Rectal smooth muscle tissue (tissue), 1 donor: ENCODE measurements around the gene ETV6.

ENCODE experiments used
- H3K27ac ChIP-seq: one replicate; pipeline ENCODE4 v1.7.0; 2013; ENCODE audit warnings: low read depth, low read length, inconsistent platforms
- H3K27me3 ChIP-seq: one replicate; pipeline ENCODE4 v1.7.0; 2013; ENCODE audit warnings: low read length; ENCODE audit not compliant: control insufficient read depth, insufficient read depth
- H3K36me3 ChIP-seq: one replicate; pipeline ENCODE4 v1.7.0; 2013; ENCODE audit warnings: low read length; ENCODE audit not compliant: control insufficient read depth, insufficient read depth
- H3K4me1 ChIP-seq: one replicate; pipeline ENCODE4 v1.7.0; 2013; ENCODE audit warnings: low read length; ENCODE audit not compliant: control insufficient read depth, insufficient read depth
- H3K4me3 ChIP-seq: one replicate; pipeline ENCODE4 v1.7.0; 2013; ENCODE audit warnings: low read length
- H3K9ac ChIP-seq: one replicate; pipeline ENCODE4 v1.7.0; 2013; ENCODE audit warnings: low read length

ETV6 gene

DNA sequence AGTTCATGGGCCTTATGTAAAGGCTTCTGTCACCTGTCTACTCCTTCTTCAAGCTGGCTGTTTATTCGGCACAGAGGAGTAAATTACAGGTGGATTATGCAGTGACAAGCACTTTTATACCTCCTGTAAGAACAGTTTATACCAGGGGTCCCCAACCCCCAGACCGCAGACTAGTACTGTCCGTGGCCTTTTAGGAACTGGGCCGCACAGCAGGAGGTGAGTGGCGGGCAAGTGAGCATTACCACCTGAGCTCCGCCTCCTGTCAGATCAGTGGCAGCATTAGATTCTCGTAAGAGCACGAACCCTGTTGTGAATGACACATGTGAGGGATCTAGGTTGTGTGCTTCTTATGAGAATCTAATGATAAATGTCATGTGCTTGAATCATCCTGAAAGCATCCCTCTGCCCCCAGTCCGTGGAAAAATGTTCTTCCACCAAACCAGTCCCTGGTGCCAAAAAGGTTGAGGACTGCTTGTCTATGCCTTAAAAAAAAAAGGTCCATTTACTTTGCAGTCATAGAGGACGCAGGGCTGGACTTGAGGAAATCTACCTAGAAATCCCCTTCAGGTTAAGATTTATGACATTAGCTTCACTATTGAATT, 78.8 kb downstream of the ETV6 start:
- Histone ChIP-seq H3K27ac (no peak overlapping the region), H3K36me3 (no peaks in the 10 kb centered on the region), H3K9ac (no peak overlapping the region), H3K4me1 (peaks cover 20% of the 10 kb centered on the region), H3K27me3 (no peaks in the 10 kb centered on the region), H3K4me3 (no peak overlapping the region)

DNA sequence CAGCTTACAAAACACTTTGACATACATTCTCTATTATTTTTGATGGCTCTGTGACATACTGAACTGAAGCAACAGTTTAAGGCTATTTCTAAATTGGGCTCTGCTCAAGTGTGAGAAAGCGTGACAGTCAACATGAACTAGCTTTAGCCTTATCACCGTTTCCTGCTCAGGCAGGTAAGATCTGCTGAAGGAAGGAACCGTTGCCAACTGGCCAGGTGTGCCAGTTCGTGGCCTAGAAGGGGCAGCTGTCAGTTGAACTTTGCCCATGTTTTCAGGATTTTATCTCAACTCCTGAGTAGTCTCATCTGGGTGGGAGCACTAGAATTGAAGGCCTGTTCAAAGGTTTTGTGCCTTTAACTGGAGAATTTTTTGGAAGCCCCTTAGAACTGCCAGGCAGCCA, 79.5 kb downstream of the ETV6 start:
- Histone ChIP-seq H3K9ac (no peak overlapping the region), H3K4me1 (peaks cover 18% of the 10 kb centered on the region), H3K4me3 (no peak overlapping the region), H3K27me3 (no peaks in the 10 kb centered on the region), H3K27ac (no peak overlapping the region), H3K36me3 (no peaks in the 10 kb centered on the region)

DNA sequence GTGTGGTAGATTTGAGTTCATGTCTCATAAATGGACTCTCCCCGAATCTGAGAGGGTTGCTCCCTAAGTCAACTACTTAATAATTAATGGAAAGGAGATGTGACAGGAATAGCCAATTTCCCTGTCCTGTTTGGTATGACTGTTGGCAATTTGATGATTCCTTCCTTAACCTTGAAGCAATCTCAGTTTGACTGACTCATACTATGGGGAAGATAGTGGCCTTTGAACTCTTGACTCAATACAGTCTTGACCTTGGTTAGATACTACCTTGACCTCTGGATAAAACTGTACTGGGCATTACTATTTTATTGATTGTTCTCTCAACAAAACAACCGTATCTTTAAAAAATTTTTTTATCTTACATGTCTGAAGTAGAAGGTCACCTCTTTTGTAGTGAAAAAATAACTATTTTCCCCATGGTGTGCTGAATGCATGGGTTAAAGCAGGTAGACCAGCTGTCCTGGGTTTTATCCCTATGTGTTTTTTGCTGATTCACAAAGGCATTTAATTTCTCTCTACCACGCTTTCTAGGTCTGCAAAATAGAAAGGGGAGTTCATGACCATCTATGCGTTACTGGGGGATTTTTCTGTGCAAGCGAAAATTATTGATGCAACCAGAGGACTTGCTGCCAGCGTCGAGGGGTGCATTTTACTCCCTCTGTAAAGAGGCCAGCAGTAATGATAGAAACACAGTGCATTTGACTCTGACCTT, 80.1 kb downstream of the ETV6 start:
- H3K27ac ChIP-seq: no peak overlapping the region
- peaks cover 12% of the 10 kb centered on the region for H3K4me1 ChIP-seq

DNA sequence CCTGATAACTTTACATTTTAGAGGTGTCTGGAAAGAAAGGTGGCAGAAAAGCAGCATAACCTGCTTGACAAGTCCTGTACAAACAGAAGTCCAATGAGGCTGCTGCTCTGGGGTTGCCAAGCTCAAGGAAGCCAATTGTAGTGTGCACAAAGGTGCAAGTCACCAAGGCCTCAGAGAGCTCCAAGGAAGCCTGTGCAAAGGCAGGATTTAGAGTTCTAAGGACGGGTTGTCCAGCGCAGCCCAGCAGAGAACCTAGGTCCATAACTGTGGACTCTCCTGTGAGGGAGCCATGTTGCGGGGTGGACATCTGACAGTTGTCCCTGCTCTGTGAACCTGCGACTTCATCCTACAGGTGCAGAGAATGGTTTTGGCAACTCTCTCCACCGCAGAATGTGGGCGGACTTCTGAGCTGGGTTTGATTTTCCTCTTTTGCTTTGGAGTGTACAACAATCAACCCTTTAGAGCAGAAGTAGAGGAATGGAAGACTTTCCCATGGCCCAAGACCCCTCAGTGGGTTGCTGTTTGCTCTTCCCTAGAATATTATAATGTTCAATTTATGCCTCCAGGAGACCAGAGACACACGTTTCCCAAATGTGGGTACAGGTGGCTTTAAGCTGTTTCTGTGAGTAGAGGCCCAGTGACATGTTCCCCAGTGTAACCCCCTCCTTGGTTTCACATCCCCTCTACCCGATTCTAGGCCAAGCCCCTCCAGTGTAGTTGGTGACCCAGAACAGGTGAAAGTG, 81.0 kb downstream of the ETV6 start:
- peaks cover 9% of the 10 kb centered on the region for H3K4me1 ChIP-seq
- no peaks in the 10 kb centered on the region for H3K27me3 ChIP-seq
- H3K27ac ChIP-seq: no peak overlapping the region
- H3K9ac ChIP-seq: no peak overlapping the region
- no peak overlapping the region for H3K4me3 ChIP-seq
- H3K36me3 ChIP-seq: no peaks in the 10 kb centered on the region

More for the DNA sequence above, 80.1 kb downstream of the ETV6 start:
- no peaks in the 10 kb centered on the region for H3K36me3 ChIP-seq
- H3K9ac ChIP-seq: no peak overlapping the region
- H3K4me3 ChIP-seq: no peak overlapping the region
- H3K27me3 ChIP-seq: no peaks in the 10 kb centered on the region

DNA sequence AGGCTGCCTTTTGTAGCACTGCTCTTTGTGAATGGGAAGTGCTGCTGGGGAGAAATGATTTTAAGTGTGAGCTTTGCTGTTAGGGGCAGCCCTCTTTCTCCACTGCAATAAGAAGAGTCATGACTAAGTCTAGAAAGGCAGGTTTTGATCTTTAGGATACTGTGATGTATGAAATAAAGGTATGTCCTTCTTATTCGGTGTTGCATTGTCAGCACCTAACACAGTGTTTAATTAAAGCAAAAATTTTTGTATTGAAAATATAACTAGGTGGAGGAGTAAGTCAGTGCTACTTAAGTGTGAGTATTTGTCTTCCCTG, 81.5 kb downstream of the ETV6 start:
- no peaks in the 10 kb centered on the region for H3K36me3 ChIP-seq
- H3K4me3 ChIP-seq: no peak overlapping the region
- H3K27ac ChIP-seq: no peak overlapping the region
- no peak overlapping the region for H3K9ac ChIP-seq
- H3K27me3 ChIP-seq: no peaks in the 10 kb centered on the region
- H3K4me1 ChIP-seq: peaks cover 6% of the 10 kb centered on the region

DNA sequence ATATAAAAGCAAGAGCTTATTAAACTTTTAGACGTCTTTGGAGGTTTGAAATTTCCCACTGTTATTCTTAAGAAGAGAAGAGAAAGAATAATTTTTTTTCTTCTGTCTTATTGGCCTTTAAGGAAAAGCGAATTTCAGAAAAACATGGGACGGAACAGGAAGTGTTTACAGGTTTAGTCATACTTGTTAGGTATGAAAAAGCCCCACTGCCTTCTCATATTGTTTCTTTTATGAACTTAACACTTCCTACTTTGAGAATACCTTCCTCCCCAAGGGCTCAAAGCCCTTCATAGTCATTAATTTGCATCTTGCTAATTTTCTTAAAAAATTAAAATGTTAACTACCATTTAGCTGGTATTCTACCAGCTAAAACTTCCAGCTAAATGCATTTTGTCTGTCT, 82.0 kb downstream of the ETV6 start:
- Histone ChIP-seq H3K9ac (no peak overlapping the region), H3K27me3 (no peaks in the 10 kb centered on the region), H3K36me3 (no peaks in the 10 kb centered on the region), H3K4me3 (no peak overlapping the region), H3K27ac (no peak overlapping the region), H3K4me1 (peaks cover 6% of the 10 kb centered on the region)

DNA sequence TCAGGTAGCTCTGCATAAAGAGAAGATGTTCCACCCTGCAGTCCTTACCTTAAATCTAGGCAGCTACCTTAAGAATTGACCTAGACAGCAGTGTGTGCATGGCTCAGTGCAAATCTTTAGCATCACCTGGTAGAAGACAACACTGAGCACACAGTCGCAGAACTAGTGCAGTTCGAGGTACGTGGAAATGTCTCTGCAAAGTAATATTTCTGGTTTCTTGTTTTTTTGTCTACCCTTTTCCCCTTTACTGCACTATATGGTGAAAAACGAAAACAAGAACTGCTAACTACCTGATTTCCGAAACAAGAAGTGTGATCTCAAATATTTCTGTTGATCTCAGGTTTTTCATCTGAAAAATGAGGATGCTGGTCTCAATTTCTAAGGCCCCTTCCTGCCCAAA, 82.5 kb downstream of the ETV6 start:
- Histone ChIP-seq H3K4me3 (no peak overlapping the region), H3K9ac (no peak overlapping the region), H3K36me3 (no peaks in the 10 kb centered on the region), H3K27me3 (no peaks in the 10 kb centered on the region), H3K27ac (no peak overlapping the region), H3K4me1 (peaks cover 2% of the 10 kb centered on the region)

DNA sequence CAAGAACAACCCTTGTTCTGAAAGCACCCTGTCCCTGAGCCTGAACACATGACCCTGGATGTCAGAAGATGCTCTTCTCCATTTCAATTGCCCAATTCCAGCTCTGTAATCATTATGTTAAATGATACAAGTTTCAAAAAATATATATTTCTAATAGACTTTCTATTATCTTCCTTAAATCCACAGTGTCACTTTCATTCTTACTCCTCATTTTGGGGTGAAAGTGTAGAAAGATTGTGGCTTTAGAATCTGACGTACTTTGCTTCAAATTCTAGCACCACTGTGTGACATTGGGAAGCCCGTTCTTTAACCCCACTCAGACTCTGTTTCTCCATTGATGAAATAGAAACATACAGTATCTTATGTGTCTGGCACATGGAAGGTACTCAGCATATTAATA, 83.2 kb downstream of the ETV6 start:
- Histone ChIP-seq H3K27me3 (no peaks in the 10 kb centered on the region), H3K36me3 (no peaks in the 10 kb centered on the region), H3K4me1 (no peaks in the 10 kb centered on the region), H3K4me3 (no peak overlapping the region), H3K27ac (no peak overlapping the region), H3K9ac (no peak overlapping the region)

DNA sequence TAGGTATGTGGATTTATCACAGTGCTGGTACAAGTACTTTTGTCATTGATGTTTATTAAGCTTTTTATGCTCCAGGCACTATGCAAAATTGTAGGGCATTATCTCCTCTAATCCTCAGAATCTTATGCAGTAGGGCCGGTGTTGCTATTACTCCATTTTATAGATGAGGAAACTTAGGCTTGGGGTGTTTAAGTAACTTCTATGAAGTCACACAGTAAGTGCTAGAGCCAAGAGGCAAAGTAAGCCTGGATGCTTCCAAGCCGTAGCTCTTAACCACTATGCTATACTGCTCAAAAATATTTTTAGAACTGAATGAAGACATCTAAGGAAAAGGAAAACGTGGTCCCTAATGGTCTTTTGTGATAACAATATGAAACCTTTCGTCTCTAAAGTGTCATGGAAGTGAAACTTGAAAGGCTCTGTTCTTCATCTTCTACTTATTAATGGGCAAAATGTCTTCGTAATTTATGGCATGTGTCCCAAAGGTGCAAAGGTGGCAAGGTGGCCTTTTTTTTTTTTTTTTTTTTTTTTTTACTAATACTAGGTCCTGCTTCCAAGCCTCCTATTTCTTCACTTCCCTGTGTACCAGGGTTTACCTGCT, 85.2 kb downstream of the ETV6 start:
- no peak overlapping the region for H3K27ac ChIP-seq
- no peak overlapping the region for H3K9ac ChIP-seq
- H3K4me1 ChIP-seq: no peaks in the 10 kb centered on the region
- no peak overlapping the region for H3K4me3 ChIP-seq
- H3K27me3 ChIP-seq: no peaks in the 10 kb centered on the region
- no peaks in the 10 kb centered on the region for H3K36me3 ChIP-seq

DNA sequence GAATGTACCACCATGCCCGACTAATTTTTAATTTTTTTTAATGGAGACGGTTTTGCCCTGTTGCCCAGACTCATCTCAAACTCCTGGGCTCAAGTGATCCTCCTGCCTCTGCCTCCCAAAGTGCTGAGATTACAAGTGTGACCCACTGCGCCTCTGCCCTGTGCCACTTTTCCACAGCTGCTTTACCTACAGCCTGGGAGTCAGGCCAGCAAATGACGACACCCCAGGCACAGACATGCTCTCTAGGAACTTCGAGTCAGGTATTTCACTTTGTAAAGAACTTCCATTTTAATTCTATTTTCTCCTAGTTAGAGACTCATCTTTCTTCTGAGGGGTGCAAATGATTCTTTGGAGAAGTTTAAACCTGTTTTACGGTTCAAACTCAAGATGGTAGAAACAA, 89.0 kb downstream of the ETV6 start:
- H3K9ac ChIP-seq: no peak overlapping the region
- no peaks in the 10 kb centered on the region for H3K36me3 ChIP-seq
- H3K27me3 ChIP-seq: no peaks in the 10 kb centered on the region
- no peak overlapping the region for H3K27ac ChIP-seq
- no peak overlapping the region for H3K4me3 ChIP-seq
- peaks cover 5% of the 10 kb centered on the region for H3K4me1 ChIP-seq

DNA sequence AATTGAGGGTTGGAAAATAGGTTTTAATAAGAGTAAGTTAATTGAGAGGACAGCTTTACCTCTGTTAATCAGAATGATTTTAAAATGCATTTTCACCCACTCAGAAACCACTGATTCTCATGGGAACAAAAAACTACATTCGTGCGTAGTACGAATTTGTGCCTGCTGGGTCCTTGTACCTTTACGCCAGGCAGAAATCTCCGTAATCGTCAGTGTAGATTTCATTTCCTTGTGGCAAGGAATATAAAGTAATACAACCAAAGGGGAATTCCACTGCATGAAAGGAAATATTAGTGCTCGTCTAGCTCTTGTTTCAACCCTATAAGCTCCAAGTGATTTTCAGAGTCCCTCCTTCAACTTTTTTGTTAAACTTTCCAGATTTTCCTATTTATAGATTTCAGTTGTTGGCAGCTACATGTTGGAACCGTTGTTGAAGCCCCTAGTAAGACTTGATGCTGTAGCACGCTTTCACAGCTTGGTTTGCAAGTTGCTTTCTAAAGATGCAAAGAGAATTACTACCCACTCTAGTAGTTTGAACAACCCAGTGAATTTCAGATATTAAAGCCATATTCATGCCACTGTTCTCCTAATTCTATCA, 90.6 kb downstream of the ETV6 start:
- no peak overlapping the region for H3K9ac ChIP-seq
- no peaks in the 10 kb centered on the region for H3K36me3 ChIP-seq
- H3K27ac ChIP-seq: no peak overlapping the region
- H3K4me3 ChIP-seq: no peak overlapping the region
- no peaks in the 10 kb centered on the region for H3K27me3 ChIP-seq
- H3K4me1 ChIP-seq: peaks cover 14% of the 10 kb centered on the region

DNA sequence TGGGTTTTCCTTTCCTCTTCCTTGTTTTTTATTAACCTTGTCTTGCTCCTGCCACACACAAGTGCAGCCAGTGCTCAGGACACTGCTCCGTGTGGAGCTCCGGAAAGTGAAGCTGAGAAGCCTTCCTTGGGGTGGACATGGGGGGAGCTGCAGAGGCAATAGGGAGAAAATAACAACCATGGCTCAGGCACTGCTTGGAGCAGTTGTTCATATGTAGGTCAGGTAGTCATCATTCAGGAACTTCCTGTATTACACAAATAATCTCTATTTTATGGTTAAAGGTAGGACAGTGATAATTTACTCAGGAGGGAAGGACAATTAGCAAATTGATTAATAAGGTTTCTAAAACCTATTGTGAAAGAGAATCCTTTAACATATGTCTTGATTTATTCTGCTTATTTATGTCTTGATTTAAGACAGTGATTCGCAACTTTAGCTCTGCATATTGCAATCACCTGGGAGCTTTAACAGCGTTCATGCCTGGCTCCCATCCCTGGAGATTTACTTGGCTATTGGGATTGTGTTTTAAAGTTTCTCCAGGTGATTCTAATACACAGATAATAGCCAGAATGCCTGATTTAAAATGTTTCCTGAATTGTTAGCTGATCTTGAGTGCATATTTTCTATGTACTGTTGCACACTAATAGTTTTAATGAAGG, 92.1 kb downstream of the ETV6 start:
- H3K36me3 ChIP-seq: no peaks in the 10 kb centered on the region
- H3K27ac ChIP-seq: no peak overlapping the region
- H3K9ac ChIP-seq: no peak overlapping the region
- peaks cover 29% of the 10 kb centered on the region for H3K4me1 ChIP-seq
- H3K4me3 ChIP-seq: no peak overlapping the region
- no peaks in the 10 kb centered on the region for H3K27me3 ChIP-seq
